Measurements from ENCODE around the gene KHDC3L.

GRCh38 chr6:73413102-73413501 is 50.6 kb downstream of the KHDC3L start:
- TF ChIP-seq CTCF (IDR thresholded peaks at IDR 0.05) (no peak), POLR2A (IDR thresholded peaks at IDR 0.05) (no peak)

All from lower leg skin (tissue), 3 donors.